SW 1271 (cell line): ENCODE results near the gene MDM4.

Experiments used
- DNase-seq, 2 experiments: peaks; one replicate each; lab custom pipeline; 2025; lab: John Stamatoyannopoulos, UW

Gene MDM4

DNA sequence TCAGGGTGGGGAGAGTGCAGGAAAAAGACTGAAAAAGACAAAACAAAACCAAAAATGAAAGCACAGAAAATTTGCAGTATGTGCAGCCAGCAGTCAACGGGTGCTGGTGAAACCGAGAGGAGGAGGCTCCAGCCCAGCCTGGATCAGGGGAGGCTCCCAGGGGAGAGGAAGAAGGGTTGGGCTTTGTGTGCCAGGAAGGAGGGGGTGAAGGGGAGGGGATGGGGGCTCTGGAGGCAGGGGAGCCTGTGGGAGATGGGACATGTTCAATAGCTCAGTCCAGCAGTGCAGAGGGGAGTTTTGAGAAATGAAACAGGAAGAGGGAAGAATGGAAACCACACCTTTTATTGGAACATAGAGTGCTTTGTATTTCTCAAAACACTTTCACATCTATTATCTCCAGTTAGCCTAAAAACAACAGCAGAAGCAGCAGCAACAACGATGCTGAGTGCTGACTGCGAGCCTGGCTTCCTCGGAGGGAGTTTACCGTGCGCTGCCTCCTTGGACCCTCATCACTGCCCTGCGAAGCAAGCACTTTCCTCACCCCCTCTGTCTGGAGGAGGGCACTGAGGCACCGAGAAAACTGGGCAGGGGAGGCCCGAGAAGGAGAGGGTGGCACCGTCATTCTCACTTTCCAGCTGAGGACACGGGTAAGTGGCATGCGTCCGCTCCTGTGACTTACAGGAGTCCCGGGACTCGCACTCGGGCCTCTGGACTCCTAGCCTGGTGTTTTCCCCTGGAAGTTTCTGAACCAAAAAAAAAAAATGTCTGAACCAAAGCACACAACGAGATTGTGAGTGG is 62.9 kb downstream of the MDM4 start:
- DNase-seq = no peak

DNA sequence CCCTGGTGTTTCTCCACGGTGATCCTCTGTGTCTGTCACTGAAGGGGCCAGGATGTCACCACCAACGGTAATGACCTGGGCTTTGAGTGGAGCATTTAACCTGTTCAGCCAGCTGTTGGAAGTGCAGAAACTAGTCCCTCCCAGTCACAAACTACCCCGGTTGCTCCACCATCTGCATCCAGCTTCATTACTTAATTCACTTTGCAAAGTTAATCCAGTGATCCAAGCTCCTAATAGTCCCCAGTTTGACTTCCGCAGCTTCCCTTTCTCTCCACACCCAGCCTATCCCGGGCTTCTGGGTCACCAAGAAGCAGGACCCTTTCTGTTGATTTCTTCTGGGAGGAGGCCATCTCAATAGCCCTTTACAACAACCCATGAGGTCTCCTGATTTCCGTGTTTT is 63.5 kb downstream of the MDM4 start:
- no peak for DNase-seq

DNA sequence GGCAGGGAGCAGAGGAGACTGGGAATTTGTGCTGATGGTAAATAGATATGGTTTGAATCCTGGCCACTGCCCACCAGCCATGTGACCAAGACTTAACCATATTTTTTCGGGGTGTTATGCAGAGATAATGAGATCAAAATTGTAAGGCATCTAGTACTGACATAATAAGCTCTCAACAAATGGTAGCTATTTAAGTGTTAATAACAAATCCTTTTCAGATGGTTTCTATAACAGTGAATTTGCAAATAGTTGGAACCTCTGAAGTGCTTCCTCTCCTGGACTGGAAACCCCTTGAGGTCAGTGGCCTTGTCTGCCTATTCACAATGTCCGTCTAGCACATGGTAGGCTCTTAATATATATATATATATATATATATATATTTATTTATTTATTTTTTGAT is 64.7 kb downstream of the MDM4 start:
- DNase-seq = no peak

DNA sequence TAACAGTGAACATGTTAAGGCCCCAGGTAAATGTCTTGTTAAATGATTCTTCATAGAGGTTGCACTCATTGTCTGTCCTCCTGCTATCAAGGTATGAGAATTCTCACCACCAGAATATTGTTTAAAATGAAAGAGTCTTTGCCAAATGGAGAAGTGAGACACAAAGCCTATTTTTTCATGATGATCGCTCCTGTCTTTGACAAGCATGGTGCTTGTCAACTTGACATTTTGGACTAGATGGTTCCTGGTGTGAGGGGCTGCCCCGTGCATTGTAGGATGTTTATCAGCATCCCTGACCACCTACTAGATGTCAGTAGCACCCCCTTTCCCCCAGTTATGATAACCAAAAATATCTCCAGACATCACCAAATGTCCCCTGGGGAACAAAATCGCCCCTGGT is 65.6 kb downstream of the MDM4 start:
- no peak for DNase-seq

DNA sequence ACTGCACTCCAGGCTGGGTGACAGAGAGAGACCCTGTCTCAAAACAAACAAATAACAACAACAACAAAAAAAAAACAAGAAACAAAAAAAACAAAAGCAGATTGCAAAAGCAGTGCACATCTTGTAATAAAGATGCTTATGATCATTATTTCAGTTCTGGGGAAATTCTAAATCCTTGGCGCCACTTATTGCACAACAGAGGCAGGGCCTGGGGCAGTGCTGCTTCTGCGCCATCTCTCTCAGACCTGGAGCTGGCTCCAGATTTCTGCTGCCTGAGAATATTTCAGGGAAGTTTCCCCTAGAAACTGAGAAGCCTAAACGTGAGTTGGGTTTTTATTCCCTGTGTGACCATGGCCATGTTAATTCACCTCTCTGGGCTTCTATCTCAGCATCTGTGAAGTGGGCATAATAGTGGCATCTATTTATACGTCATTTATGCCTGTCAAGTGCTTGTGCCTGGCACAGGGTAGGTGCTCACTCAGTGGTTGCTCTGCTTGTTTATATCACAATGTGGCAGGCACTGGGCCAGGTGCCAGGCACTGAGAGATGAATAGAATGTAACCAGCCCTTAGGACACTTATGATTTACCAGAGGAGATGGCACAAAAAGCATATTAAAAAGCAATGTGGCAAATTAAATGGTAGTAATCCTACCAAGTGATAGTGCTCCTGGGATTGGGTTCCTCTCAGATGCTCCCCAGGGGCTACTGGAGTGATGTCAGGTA is 67.9 kb downstream of the MDM4 start:
- no peak for DNase-seq

DNA sequence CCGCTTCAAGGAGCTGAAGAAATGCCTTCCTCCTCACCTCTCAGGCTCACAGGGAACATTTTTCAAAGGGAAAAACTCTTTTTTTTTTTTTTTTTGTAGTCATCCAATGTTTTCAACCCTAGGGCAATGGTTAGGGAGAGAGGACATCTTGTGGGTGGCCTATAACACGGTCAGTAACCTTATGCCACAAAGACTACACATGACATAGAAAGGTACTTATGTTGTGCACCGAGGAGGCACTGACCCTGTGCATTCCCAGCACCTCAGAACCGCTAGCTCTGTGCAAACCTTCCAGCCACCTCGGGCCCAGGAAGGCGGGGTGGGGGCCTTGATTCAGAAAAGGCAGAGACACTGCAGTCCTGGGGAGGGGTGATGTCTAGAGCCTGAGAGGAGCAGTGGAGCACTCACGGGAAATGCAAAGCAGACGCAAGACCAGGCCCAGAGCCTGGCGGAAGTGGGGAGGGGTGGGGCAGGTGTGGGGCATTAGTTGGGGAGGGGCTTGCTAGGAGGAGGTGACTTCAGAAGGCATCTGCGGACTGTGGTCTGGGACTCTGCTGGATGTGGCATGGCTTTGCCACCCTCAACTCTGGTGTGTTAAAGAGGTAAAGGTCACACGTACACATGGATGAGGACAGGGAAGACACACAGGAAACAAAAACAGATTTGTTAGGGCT is 68.6 kb downstream of the MDM4 start:
- no peak for DNase-seq

DNA sequence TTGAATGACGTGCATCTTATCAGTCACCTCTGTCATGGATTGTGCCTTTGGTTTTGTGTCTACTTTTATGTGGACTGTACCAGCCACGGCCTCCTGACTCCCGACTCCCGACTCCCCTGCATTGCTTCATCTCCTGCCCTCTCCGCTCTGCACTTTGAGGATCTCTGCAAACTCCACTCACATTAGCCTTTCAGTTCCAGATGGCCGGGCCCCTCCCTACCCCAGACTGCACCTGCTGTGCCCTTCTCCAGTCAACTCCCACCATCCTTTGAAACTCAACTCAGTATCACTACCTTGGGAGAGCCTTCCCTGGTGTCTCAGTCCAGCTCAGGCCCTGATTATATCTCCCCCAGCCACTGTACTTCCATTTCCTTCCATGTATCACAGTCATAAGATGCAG is 71.4 kb downstream of the MDM4 start:
- no peak for DNase-seq

DNA sequence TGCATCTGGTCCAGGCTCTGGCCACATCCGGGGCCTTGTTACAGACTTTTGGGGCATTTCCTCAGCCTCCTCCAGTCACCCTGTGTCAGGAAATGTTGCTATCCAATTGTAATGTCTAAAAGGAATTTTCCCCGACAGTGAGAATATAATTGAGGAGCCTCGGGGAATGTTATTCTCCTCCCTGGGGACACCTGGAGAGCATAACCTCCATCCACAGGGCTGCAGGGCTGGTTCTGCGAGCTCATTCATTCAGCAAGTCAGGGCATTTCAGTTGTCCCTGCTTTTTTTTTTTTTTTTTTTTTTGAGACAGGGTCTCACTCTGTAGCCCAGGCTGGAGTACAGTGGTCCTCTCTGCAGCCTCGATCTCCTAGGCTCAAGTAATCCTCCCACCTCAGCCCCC is 72.6 kb downstream of the MDM4 start:
- no peak for DNase-seq

DNA sequence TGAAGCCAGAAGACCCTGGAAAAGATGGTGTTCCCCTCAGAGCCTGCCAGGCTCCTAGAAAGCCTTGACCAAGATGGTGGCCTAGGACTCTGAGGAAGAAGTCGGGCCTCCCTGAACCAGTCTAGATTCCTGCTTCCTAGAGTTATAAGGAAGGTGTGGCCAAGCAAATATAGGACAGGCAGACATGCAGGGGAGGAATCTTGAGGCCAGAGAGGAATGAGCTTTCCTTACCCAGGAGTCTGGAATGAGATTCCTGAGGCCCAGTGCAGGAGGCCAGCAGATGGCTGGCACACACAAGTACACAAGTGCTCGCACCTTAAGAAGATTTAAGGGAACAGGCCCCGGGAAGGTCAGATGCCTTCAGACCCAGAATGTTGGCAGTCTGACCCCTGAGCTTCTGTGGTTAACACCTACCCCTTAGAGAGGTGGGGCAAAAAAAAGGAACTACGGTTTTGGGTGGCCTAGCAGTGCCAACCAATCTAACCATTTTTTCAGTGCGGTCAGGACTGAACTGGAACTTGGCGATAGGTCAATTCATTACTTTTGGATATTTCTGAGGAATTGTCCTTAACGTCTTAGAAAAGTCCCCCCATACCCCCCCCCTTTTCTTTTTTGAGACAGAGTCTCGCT is 73.3 kb downstream of the MDM4 start:
- DNase-seq = no peak

DNA sequence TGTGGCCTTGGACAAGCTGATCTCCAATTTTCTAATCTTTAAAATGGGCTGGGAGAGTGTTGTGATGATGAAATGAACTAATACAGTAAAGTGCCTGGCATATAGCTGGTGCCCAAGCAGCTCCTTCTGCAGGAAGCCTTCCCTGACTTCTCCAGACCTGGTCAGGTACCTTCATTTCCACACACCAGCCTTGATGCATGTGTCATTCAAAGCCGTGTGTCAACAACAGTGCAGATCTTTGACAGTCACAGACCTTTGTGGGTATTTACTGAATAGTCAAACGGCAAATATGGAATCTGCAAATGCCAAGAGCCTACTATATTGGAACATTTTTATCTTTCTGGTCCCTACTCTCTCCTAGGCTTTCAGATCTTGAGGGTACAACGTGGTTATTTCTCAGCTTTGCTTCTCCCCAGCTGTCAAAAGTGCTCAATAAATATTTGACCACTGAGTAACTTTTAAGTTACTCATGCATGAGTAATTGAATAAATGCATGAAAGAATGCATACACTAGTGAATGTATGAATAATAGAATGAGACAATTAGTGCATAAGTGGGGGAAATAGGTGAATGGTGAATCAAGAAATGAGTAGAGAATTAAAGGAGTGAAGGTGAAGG is 75.4 kb downstream of the MDM4 start:
- peak in 1 of 2 experiments; percentile 38 for DNase-seq

DNA sequence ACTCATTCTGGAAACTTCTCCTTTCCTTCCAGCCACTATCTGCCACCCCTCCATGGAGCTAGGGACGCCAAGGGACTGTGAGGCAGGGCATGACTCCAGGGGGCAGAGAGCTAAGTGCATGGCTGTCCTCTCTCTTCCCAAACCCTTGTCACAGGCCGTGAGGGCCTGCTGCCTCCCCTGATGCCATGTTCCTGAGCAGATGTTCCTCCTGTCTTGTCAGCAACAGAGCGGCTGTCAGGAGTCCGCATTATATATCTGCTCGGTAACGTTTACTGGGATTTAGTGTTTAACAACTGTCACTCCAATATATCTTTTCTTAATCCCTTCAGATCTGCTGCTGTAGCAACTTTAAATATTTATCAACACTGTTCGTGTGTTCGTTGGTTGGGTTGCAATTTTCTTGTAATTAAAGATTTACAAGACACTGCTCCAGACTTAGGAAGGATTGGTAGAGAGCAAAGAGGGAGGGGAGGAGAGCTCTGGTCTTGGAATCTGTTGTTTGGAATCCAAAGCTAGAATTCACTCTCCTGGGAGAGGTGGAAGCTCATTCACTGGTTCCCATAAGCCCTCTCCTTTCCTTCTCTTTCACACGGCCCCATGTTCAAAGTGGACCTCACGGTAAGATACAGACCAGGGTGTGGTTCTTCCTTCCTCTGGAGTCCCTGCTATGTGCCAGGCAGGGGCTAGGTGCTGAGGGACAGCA is 76.2 kb downstream of the MDM4 start:
- no peak for DNase-seq

DNA sequence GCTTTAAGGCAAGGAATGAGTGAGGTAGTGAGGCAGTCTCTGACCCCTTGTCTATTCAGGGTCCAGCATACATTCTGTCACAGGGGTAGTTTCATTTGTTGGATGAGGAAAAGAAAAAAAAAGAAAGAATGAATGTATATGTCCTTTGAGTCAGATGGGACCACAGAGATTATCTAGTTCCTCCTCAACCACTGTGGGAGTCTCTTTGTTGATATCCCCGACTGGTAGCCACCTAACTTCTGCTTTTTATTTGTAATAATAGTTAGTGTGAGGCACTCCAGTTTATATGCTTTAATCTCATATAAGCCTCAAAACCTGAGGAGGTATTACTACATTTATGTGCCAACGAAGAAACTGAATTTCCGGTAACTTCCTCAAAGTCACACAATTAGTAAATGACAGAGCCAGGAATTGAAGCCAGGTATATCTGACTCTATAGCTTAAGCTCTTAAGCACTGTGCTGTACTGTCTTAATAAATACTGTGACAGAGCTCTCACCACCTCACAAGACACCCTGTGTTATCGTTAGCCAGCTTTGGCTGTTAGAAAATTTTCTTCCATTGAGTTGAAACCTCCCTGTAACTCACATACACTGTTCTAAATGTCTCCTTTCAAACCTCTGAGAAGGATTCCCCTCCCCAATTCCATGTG is 82.2 kb downstream of the MDM4 start:
- no peak for DNase-seq

DNA sequence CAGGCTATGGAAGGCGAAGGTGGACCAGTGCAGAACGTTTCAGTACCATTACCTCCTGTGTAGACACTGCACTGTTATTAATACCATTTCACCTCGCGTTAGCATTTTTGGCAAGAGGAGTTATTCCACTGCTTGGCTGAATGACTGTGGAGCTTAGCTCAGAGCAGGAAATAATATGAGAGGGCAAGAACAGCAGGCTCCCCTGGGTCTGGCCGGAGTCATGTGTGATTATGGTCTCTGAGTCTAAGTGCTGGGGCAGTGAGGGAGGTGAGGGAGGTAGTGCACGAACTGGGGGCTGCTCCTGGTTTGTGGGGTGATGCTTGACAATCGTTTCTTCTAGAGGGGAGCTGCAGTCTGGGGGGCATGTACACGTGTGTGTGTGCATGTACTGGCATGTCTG is 82.9 kb downstream of the MDM4 start:
- DNase-seq = no peak

DNA sequence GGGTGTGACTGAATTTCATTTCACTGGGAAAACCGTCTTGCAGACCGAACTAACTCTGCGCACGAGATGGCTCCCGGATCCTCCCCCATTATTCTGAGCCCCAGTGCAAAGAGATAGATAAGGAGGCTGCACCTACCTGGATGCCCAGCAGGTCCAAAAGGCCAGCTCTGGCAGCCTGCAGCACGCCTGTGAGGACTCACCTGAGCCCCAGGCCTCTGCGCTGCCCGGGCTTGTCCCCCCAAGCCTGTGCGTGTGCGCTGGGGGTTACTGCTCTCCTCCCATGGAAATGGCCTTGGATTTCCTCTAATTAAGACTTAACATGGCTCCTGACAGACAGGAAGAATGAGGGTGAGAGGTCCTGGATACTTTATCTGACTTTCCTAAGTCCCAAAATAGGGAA is 83.4 kb downstream of the MDM4 start:
- no peak for DNase-seq

DNA sequence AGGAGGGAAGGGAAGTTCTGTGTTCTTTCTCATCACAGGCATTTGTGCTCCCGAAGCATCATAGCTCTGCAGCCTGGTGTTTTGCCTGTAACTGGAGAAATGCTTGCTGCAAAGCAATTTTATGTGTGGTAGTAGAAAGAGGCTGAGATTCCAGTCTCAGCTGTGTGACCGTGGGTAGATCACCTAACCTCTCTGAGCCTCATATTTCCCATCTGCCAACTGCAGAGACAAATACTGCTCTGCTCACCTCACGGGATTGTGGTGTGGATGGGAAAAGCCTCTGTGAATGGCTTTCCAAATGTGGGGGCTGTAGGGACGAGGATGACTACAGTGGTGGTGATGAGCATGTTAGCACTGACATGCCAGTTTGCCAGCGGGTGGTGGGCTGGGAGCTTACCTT is 84.0 kb downstream of the MDM4 start:
- DNase-seq = no peak

DNA sequence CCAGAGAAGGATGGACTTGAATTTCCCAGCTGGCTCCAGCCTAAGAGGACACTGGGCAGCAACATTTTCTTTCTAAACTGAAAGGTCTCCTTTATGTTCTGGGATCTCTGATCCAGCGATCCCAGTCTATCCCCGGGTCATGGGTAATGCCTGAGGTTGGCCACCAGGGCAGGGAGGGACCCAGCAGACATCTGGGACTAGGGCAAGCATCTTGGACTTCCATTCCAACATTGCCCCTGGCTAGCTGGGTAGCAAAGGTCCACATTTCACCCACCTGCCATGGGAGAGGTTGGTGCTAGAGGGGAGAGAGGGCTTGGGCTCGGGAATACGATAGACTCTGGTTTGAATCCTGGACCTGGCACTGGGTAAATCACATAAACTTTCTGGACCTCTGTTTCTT is 84.8 kb downstream of the MDM4 start:
- DNase-seq = no peak

DNA sequence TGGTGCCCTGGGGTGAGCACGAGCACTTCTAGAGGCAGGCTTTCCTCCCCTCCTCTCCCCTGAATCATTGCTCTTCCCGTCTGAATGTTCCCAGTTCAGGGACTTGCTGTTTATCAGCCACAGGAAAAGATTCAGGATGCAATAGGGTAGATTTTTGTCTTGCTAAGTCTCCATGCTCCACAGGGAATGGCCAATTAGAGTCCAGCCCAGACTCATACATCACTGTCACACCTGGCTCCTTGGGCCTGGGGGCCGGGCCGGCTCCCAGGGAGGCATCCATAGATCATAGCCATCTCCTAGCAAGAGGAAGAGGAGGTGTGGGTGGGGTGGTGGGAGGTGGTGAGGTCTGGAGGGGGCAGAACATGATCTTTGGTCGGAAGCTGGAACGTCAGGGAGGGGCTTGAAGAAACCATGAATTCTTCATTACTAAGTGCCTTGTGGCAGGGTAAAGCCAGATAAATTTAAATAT is 85.9 kb downstream of the MDM4 start:
- no peak for DNase-seq

DNA sequence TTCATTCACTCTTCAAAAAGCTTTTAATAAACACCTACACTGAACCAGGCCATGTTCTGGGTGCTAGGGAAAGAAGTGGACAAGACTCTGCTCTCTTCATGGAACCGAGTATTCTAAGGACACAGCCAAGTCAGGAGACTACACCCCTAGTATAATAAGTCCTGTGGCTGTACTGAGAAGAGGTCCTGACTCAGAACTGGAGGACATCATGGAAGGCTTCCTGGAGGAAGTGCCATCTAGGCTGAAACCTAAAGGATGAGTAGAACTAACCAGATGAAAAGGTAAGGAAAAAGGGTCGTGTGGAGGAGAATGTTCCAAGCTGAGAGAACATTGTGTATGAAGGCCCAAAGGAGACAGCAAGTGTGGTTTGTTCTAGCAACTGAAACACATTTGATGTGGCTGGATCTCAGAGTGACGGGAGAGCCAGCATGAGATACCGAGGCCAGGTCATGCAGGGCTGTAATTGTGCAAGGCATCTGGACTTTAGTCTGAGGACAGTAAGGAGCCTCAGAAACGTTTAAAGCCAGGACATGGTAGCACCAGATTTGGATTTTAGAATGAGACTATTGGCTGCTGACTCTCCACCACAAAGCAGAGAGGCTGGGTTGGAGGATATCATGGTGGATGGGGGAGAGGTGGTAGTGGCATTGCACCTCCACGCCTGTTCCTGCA is 86.8 kb downstream of the MDM4 start:
- no peak for DNase-seq

DNA sequence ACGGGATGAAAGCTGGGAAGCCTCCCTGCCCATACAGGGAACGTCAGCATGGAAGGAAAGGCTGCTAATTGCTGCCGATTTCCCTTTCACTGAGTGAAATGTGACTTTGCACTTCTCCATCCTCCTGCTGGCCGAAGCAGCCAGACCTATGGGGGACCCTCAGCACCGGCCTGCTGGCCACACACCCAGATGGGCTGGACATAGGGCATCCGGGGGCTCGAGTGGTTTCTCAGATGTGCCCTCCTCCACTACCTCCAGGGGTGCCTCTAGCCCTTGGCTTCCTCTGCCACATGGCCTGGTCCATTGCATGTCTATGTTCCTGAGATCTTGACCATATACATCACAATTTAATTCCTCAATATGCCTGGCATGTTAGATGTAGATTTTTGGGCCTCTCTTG is 89.6 kb downstream of the MDM4 start:
- DNase-seq = no peak
